Activated effector memory CD4-positive, alpha-beta T cell treated with Interleukin-2 at 50 U/mL for 16 hours (primary cell): ENCODE measurements around the gene FANK1.

Source experiments
- DNase-seq: peaks from one replicate; pipeline ENCODE4 v3.0.0-alpha.2; 2020

Gene FANK1

DNA sequence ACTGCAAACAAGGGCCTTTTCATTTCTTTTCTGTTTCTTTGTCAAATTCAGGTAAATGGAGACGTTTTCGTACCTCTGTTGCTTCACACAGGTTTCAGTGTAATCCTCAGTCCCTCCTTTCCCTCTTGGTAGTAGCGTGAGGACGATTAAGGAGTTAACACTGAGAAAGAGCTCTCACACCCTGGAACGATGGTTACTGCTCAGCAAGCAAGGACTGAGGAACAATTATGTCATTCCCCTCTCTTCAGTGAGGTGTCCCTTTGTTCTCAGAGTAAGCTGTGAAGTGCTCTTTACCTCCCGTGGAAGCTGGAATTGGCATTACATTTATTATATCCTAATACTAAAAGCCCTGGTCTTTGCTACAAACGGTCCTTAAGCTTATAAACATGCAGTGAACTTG is 95.9 kb downstream of the FANK1 start:
- DNase-seq, result no peak

- DNase-seq, result no peak
These were observed 98.2 kb downstream of the FANK1 start for GRCh38 chr10:125994601-125995000.

DNA sequence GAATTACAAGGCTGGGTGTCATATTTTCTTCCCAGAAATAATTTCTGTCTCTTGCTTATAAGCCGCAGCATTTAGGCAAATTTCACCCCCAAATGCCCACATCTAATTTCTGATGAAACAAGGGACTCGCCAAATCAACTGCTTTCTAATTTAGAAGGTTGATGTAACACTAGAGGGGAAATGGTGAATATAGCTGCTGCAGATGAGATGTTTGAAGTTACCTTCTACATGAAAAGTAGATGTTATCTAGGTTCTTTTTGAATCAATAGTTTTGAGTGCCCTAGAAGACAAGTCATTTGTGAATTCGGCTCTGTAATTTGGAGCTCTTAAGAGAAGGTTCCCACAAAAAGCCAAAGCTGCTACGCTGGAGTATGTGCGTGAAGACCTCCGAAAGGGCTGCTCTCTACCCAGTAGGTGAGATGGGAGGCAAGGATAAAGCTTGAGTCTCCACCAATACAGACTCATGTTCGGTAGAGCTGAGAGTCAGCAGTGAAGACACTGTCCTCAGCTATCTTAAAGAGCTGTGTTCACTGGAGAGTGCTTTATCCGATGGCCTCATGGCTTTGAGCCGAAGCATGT is 99.5 kb downstream of the FANK1 start:
- no peak for DNase-seq

- no peak for DNase-seq
These were observed 101.2 kb downstream of the FANK1 start for GRCh38 chr10:125997586-125997985.

DNA sequence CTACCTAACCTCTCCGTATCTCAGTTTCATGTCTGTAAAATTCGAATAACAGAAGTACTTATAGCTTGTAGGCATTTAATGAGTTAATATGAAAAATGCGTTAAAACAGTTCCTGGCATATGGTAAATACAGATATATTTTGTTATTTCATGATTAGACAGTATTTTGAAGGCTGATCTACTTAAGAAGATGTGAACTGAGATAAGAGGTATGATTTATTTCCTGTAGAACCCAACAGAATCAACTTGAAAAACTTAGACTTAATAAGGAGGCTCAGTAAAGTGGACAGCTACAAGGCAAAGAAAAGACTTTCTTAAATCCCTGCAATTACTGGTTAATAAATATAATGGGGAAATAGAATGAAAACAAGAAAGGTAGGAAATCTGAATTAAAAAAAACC is 103.3 kb downstream of the FANK1 start:
- no peak for DNase-seq

DNA sequence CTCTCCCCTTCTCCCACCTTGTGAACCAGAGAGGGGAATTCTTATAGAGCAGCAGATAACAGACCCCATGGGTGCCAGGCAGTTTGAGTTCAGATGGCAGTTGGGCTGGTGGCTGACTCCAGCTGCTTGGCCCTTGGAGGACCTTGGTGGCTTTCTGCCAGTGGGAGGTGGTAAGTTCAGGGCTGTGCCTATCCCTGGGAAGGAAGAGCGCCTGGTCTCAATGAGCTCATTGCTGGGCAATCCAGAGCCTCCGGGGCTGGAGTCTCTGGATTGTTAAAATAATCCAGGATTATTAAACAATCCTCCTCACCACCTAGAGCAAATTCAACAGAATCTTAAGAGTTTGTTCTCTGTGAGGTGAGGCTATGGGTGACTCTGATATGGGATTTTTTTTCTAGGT is 105.2 kb downstream of the FANK1 start:
- DNase-seq, result no peak

GRCh38 chr10:126004752-126005151 is 108.4 kb downstream of the FANK1 start:
- DNase-seq, result no peak

- no peak for DNase-seq
These were observed 109.9 kb downstream of the FANK1 start for GRCh38 chr10:126006264-126006663.

- no peak for DNase-seq
These were observed 110.5 kb downstream of the FANK1 start for GRCh38 chr10:126006906-126007305.

DNA sequence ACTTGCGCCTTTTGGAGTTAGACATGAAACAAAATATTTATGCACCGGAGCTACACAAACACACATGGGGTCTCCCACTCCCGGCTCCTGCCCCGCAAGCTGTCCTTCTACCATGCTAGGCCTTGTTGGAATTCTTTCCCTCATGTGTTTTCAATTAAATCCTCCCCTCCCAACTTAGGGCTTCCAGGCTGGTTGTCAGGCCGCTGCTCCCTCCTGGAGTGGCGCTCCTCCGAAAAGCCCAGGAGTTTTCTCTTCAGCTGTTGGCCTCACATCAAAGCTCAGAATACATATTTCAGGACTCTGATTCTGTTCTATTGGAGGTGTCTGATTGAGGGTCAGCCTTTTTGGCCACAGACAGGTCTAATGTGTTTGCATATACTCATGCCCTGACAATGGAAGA is 113.3 kb downstream of the FANK1 start:
- DNase-seq, result no peak

DNA sequence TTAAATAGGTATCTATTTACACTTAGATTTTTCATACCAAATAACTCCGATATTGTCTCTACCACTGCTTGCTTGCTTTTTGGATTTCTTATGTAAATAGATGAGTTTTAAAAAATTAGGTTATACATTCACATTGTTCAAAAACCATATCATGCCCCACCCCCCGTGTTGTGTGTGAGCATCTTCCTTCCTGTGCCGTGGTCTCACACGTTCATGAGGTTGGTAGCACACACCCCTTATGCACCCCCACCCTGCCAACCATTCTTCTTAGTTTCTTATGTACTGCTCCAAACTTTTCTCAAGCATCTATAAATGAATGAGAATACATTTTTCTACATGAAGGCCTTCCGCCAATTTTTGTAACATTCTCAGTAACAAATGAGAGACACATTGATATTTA is 115.6 kb downstream of the FANK1 start:
- no peak for DNase-seq

- no peak for DNase-seq
These were observed 116.1 kb downstream of the FANK1 start for GRCh38 chr10:126012485-126012884.

DNA sequence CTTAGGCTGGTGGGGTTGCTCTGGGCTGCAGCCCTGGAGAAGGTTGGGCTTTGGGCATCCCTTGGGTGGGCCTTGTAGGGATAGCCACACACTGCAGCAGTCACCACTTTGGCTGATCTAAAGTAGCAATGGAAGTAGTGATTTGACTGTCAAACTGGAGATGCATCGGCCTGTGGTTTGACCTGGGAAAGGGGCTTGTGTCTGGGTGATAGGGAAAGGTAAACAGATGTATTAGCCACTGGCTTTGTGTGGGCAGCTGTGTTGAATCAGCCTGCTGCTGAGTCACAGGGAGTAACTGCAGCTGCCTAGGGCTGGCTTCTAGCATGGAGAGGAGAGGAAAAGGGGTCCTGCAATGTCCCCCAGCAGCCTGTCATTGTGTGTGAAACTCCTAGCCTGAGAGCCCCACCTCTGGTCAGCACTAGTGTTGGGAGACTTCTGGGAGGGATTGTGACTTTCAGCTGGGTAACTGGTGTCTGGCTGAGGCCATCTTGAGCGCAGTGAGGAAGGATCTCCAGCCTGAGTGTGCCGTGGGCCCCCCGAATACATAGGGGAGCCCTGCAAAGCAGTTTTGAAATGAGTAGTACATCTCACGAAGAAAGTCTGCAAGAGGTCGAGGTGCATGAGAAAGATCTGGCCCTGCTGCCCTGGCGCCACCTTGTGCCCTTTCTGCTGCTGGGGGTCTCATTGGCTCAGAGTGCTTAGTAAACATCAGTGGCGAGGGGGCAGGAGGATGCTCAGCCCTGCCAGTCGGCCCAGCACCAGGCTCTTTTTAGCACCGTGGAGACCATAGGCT is 117.3 kb downstream of the FANK1 start:
- no peak for DNase-seq

DNA sequence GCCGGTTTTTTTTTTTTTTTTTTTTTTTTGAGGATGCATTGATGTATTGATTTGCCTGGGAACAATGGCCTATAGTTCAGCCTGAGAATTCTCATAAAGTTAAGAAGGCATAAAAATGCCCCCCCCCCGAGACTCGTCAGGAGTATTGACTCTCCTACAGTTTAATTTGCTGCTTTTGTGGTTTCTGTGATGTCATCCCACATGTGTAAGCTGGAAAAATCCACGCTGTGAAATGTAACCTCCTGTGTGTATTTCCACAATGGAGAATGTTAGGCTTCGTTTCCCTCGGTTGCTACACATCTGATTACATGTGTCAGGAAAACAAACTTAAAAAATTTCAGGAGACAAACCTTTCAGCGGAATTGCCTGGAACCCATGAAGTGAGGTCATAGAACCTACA is 117.9 kb downstream of the FANK1 start:
- DNase-seq, result no peak

DNA sequence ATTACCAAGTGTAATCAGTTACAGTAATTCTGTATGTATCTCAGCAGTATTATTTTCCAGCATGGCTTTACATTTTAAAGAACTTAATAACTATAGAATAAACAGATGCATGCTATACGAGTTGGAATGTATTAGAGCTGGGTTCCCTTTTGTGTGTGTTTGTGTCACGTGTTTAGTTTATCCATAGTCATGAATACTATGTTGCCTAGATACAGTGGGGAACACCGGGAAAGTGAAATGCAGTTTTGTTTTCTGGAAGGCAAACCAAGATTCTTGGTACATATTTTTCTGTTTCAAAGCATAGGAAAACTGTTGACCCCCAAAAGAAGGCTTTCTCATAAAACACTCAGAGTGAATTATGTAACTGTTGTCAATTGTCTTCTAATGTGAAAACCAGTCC is 119.0 kb downstream of the FANK1 start:
- DNase-seq, result no peak

DNA sequence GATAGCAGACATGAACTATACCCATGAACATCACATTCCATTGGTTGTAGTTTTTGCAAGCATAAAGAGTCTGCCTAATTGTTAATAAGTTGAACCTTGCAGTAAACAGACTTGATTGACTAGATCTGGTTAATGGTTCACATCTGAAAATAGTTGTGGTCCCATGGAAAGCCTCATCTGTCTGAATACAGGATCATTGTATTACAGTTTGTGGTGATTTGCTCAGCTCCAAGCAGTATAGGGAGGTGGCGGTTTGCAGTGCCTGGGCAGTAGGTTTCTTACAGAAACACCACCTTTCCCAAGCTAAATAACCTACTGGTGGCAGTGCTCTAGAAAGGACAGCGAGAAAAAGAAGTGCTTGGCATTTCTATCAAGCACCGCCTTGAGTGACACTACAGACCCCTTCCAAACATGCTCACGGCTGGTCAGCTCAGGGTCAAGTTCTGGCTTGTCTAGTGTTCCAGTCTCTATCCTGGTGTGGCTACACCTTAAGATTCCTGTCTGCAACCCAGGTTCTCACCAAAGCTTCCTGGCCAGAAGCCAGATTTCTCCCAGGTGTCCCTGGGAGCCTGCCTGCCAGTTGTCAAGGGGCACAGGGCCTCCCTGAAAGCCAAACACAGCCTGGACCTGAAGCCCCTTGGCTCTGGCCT is 119.9 kb downstream of the FANK1 start:
- no peak for DNase-seq

DNA sequence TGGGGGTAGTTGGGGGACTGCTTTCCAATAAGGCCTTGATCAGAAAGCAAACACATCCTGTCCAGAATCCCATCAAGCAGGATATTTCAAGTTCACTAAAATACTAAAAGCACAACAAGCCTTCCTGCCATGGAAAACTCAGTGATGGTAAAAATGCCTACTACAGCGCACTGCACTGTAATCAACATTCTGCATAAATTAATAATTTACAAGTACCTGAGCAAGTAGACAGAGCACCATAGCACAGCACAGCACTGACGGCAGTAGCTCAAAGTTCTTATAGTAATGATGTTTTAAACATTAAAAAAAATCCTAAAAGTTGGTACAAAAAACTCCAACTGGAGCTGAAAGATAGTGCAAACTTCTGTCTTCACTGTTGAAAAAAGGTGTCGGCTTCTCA is 120.5 kb downstream of the FANK1 start:
- DNase-seq, result no peak

- no peak for DNase-seq
These were observed 121.7 kb downstream of the FANK1 start for GRCh38 chr10:126017961-126018560.

DNA sequence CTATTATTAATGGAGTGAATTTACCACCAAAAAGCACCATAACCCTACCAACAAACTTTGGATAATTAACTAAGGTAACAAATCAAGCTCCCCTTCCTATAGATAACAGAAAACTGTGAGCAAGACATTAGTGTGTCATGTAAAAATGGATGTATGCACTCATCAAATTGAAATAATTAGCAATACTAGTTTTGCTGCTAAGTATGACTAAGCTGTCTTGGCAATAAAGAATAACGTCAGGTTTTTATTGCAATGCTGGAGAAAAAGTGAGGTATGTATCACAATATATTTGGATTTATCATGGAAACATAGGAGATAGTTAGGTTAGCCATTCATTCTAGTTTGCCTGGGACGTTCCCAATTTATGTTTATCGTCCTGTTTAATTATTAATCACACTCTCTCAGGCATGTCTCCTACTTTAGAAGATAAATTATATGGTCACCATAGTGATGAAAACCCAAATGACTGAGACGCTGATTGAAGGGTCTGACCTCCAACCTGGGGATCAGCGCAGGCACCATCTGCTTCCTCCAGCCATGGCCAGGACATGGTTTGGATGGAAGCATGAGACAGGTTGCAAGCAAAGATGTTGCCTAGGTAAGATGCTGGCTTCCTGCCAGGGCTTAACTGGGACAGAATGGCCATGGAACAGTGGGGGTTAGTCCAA is 125.6 kb downstream of the FANK1 start:
- DNase-seq, result no peak

DNA sequence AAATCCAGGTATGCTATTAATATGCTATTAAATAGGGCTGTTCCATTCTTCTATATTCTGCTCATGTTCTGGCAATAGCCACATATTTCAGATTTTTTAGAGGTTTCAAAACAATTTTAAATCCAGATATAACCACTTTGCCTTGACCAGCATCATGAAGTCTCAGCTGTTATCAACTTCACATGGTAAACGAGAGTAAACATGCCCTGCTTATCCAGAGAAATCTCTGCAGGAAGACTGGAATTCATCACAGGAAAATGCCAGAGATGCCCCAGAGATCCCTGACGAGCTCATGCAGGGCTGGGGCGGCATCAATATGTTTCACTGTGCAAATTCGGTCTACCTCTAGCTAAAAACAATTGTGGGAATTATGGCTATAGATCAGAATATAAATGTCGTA is 126.5 kb downstream of the FANK1 start:
- DNase-seq, result no peak

GRCh38 chr10:126027692-126028091 is 131.3 kb downstream of the FANK1 start:
- DNase-seq, result no peak

DNA sequence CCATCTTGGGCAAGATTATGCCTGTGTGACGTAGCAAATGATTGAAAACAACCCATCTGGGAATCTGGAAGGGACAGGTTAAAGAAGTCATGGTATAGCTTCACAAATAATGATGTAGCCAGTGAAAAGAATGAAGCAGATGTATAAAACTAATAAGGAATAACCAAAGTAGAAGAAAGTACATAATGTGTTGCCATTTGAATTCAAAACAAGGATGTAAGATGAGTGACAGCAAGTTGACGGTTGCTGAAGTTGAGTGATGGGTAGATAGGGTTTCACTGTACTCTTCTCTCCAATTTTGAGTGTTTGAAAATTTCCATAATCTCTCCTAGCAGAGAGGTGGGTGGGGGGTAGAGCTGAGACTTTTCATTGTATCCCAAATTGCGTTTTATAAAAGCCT is 133.6 kb downstream of the FANK1 start:
- DNase-seq, result no peak

DNA sequence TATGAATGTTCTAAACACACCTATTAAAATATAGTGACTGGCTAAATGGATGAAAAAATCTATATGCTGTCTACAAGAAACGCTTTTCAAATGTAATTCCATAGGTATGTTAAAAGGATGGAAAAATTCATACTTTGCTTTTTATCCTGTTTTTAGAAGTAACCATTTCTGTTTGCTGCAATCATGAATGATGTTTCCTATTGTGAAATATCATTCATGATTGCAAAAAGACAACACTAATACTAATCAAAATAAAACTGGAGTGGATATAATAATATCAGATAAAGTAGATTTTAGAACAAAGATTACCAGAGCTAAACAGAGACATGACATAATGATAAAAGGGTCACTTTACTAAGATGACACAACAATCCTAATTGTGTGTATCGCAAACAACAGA is 138.2 kb downstream of the FANK1 start:
- DNase-seq, result no peak
